GM12865 (cell line): ENCODE results near the gene SPATA12.
A peak's percentile ranks its signal among the peaks of the same experiment; 100 is the strongest.
"Not testable (repeated sequence)": the region's sequence is repeated elsewhere in the genome, so short reads cannot be mapped to it uniquely, and the experiment has no call there.

ENCODE experiments used
- DNase-seq: peaks from one replicate; pipeline ENCODE4 v3.0.0; 2010; ENCODE audit warnings: low read depth
- H3K4me3 ChIP-seq: 2 replicates; pipeline ENCODE4 v1.5.1; 2011; ENCODE audit warnings: mild to moderate bottlenecking, low read depth, low read length, control low read depth
- CTCF ChIP-seq: IDR thresholded peaks from 2 replicates; pipeline ENCODE4 v1.5.1; 2011; ENCODE audit warnings: low read length, control low read depth, low read depth, inconsistent platforms; ENCODE audit not compliant: insufficient read depth; ENCODE audit errors: missing control alignments

The SPATA12 gene

GRCh38 chr3:57078635-57079473, 18.4 kb downstream of the SPATA12 start:
- no peak for DNase-seq
- TF ChIP-seq CTCF = no peak
- peak overlapping the region; percentile 69 for H3K4me3 ChIP-seq

GRCh38 chr3:57079474-57079831, 19.0 kb downstream of the SPATA12 start:
- peak overlapping the region; percentile 42 for H3K4me3 ChIP-seq
- TF ChIP-seq CTCF = no peak
- DNase-seq = no peak

GRCh38 chr3:57080171-57080570, 19.7 kb downstream of the SPATA12 start:
- TF ChIP-seq CTCF = no peak
- no peak overlapping the region for H3K4me3 ChIP-seq
- DNase-seq = no peak

GRCh38 chr3:57081173-57081572, 20.7 kb downstream of the SPATA12 start:
- DNase-seq = no peak
- no peak overlapping the region for H3K4me3 ChIP-seq
- TF ChIP-seq CTCF = no peak

- no peak for TF ChIP-seq CTCF
- DNase-seq = no peak
- H3K4me3 ChIP-seq = no peak overlapping the region
Observed at GRCh38 chr3:57082481-57082880, 22.0 kb downstream of the SPATA12 start.

GRCh38 chr3:57083266-57083995, 23.0 kb downstream of the SPATA12 start:
- DNase-seq, H3K4me3 ChIP-seq: not testable (repeated sequence)

- TF ChIP-seq CTCF = no peak
Observed at GRCh38 chr3:57085211-57085610, 24.7 kb downstream of the SPATA12 start.

More at GRCh38 chr3:57085211-57085610, 24.7 kb downstream of the SPATA12 start:
- no peak overlapping the region for H3K4me3 ChIP-seq
- DNase-seq = no peak
